Liver (tissue), 3 donors: ENCODE data around the gene SHH.

Experiments used
- ATF3 ChIP-seq: IDR thresholded peaks from 2 replicates; pipeline ENCODE4 v1.6.1; 2016; ENCODE audit warnings: antibody characterized with exemption
- CTCF ChIP-seq: fragments of 150-350 bp; IDR thresholded peaks from 2 replicates; pipeline ENCODE4 v1.5.1; 2017; ENCODE audit warnings: improper control_type of control experiment, low read depth, low read length; ENCODE audit not compliant: missing input control
- FOXA1 ChIP-seq: IDR thresholded peaks from 2 replicates; pipeline ENCODE4 v1.6.1; 2016; ENCODE audit warnings: antibody characterized with exemption
- FOXA2 ChIP-seq: IDR thresholded peaks from 2 replicates; pipeline ENCODE4 v1.6.1; 2016; ENCODE audit warnings: antibody characterized with exemption
- HNF4G ChIP-seq: IDR thresholded peaks from 2 replicates; pipeline ENCODE4 v1.6.1; 2016; ENCODE audit warnings: antibody characterized with exemption
- MAX ChIP-seq: IDR thresholded peaks from 2 replicates; pipeline ENCODE4 v1.6.1; 2016; ENCODE audit warnings: antibody characterized with exemption
- REST ChIP-seq: IDR thresholded peaks from 2 replicates; pipeline ENCODE4 v1.6.1; 2016; ENCODE audit warnings: antibody characterized with exemption, mild to moderate bottlenecking
- YY1 ChIP-seq: IDR thresholded peaks from 2 replicates; pipeline ENCODE4 v1.6.1; 2016; ENCODE audit warnings: antibody characterized with exemption, mild to moderate bottlenecking
- ZBTB33 ChIP-seq: IDR thresholded peaks from 2 replicates; pipeline ENCODE4 v1.6.1; 2016; ENCODE audit warnings: antibody characterized with exemption
- donor health status: healthy.
- donor health status: healthy.

GRCh38 chr7:155763122-155763521 is 49.1 kb downstream of the SHH start:
- TF ChIP-seq YY1 (no peak), CTCF (no peak), MAX (no peak), FOXA1 (no peak), REST (no peak), ATF3 (no peak), HNF4G (no peak), FOXA2 (no peak), ZBTB33 (no peak)
